ENCODE results near the gene DNPH1. TPM values are rescaled to one million over a fixed set of nuclear protein-coding genes. Genes with fewer than 3 reads are reported as not detected.

The DNPH1 gene
- total and polyA plus RNA-seq, 9 of the 15 experiments (the other 6 are each of a cell fraction or from before 2014, with no cell fraction given): 7.3 to 300 (median 68.7) TPM

GRCh38 chr6:43183441-43183840, 45.8 kb downstream of the DNPH1 start (continued):
- TF ChIP-seq PCBP2 (IDR thresholded peaks at IDR 0.05; ENCODE audit: low read depth, low read length, poor library complexity, severe bottlenecking): no peak
- no peak for TF ChIP-seq FOXA3 (CRISPR knock-in tag; conservative IDR thresholded peaks at IDR 0.05 in 1 of 2, IDR thresholded peaks at IDR 0.05 in 1 of 2)

GRCh38 chr6:43181942-43182860, 47.1 kb downstream of the DNPH1 start, which contains the start of gene CUL9:
CUL9 (plus strand) TSS chr6:43182196; CDS start chr6:43184311, 2,115 bp downstream.
- intact Hi-C loops (cut with micrococcal nuclease) (no loop called here), in situ Hi-C loops (cut with MboI) (no loop called here)
- Histone ChIP-seq H2AFZ (ENCODE audit: low read depth, low read length) (peak within 1 kb of the TSS; percentile 89), H3K9me3 (replicated peaks; ENCODE audit: control insufficient read depth, insufficient read depth, low read depth, low read length) (no peaks in the 10 kb centered on the region), H4K20me1 (replicated peaks; ENCODE audit: control insufficient read depth, insufficient read depth, low read length) (no peaks in the 10 kb centered on the region), H3K9me1 (ENCODE audit: control insufficient read depth, insufficient read depth, low read length) (no peaks in the 10 kb centered on the region), H3K4me1 (replicated peaks in 1 of 2; ENCODE audit: control insufficient read depth in 2 of 2, insufficient read depth in 2 of 2, low read length in 2 of 2) (peaks cover 37 to 51% of the 10 kb centered on the region in 2 experiments), H3K79me2 (ENCODE audit: control insufficient read depth, insufficient read depth, low read length) (peaks cover 24% of the 10 kb centered on the region; the same call in 2 of the 3 replicates), H3K36me3 (ENCODE audit: control insufficient read depth, insufficient read depth, low read length) (peaks cover 62% of the 10 kb centered on the region; the same call in 2 of the 3 replicates), H3K27ac (ENCODE audit: extremely low read depth, low read depth, low read length) (peak within 1 kb of the TSS; percentile 85), H3K27me3 (ENCODE audit: control insufficient read depth in 2 of 2, insufficient read depth in 2 of 2, low read length in 2 of 2) (no peaks in the 10 kb centered on the region), H3K9ac (ENCODE audit: insufficient read depth in 1 of 2, low read depth in 2 of 2, low read length in 2 of 2) (peak within 1 kb of the TSS; percentile 77 to 91), H3K4me3 (peak within 1 kb of the TSS; percentile 68), H3K4me2 (ENCODE audit: insufficient read depth, low read length) (peak within 1 kb of the TSS; percentile 99)
- ChIA-PET CTCF (ENCODE audit: low intra/inter-chr PET ratio) (no interaction called here), POLR2A (interaction anchor here (0.6 to 4.0 kb wide), 20 partner anchors 9 to 1192 kb away, joined by 3 to 40 read pairs (median 3); partner anchors contain the start of genes CNPY3, DNPH1 and SRF)
- peak; percentile 93 for ATAC-seq
- no TSS peak for BruUV-seq (replicated peaks)
- peak; percentile 93 to 94 (median 94) for DNase-seq (ENCODE audit: extremely low read depth in 1 of 4, low spot score in 3 of 4)
- peak; percentile 85 for FAIRE-seq
- WGBS (ENCODE audit: insufficient coverage, low coverage, missing lambda C conversion rate): under 1% methylated on average over 46 of the region's 51 CpGs
- TF ChIP-seq HEY1 (CRISPR knock-in tag; IDR thresholded peaks at IDR 0.05; ENCODE audit: borderline replicate concordance) (no peak), TOE1 (IDR thresholded peaks at IDR 0.05; ENCODE audit: borderline replicate concordance) (peak; percentile 87), TOE1 (CRISPR knock-in tag; IDR thresholded peaks at IDR 0.05; ENCODE audit: borderline replicate concordance, low read depth) (peak; percentile 69; the same call in 1 of the 2 replicates), C11orf30 (IDR thresholded peaks at IDR 0.05; ENCODE audit: low read depth) (no peak; the same call in 1 of the 2 replicates), SPI1 (IDR thresholded peaks at IDR 0.05; ENCODE audit: borderline replicate concordance, low read depth, low read length) (no peak), KLF10 (CRISPR knock-in tag; IDR thresholded peaks at IDR 0.05) (no peak), ZEB2 (IDR thresholded peaks at IDR 0.05) (peak; percentile 12; the same call in 1 of the 2 replicates), MXD1 (CRISPR knock-in tag; IDR thresholded peaks at IDR 0.05; ENCODE audit: borderline replicate concordance, poor library complexity, severe bottlenecking) (no peak), BRF1 (IDR thresholded peaks at IDR 0.05; ENCODE audit: borderline replicate concordance, extremely low read depth, insufficient read length) (no peak), RBBP5 (IDR thresholded peaks at IDR 0.05; ENCODE audit: borderline replicate concordance, insufficient read depth, low read length, poor library complexity, severe bottlenecking) (peak; percentile 88), CHD2 (IDR thresholded peaks at IDR 0.05; ENCODE audit: low read depth, low read length) (peak; percentile 57)
- TF ChIP-seq, protein P1, sequence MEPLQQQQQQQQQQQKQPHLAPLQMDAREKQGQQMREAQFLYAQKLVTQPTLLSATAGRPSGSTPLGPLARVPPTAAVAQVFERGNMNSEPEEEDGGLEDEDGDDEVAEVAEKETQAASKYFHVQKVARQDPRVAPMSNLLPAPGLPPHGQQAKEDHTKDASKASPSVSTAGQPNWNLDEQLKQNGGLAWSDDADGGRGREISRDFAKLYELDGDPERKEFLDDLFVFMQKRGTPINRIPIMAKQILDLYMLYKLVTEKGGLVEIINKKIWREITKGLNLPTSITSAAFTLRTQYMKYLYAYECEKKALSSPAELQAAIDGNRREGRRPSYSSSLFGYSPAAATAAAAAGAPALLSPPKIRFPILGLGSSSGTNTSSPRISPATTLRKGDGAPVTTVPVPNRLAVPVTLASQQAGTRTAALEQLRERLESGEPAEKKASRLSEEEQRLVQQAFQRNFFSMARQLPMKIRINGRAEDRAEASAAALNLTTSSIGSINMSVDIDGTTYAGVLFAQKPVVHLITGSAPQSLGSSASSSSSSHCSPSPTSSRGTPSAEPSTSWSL (CRISPR knock-in tag; IDR thresholded peaks at IDR 0.05; ENCODE audit: borderline replicate concordance): no peak
- TF ChIP-seq, protein P2, sequence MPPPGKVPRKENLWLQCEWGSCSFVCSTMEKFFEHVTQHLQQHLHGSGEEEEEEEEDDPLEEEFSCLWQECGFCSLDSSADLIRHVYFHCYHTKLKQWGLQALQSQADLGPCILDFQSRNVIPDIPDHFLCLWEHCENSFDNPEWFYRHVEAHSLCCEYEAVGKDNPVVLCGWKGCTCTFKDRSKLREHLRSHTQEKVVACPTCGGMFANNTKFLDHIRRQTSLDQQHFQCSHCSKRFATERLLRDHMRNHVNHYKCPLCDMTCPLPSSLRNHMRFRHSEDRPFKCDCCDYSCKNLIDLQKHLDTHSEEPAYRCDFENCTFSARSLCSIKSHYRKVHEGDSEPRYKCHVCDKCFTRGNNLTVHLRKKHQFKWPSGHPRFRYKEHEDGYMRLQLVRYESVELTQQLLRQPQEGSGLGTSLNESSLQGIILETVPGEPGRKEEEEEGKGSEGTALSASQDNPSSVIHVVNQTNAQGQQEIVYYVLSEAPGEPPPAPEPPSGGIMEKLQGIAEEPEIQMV (tag; conservative IDR thresholded peaks at IDR 0.05; ENCODE audit: low read depth): peak; percentile 73; the same call in 1 of the 2 replicates
